MM.1S (cell line): Measurements from ENCODE around the gene MME.

ENCODE experiments used
- EZH2 ChIP-seq: fragments of 300-600 bp; sonication (generic); optimal IDR thresholded peaks from 2 replicates; pipeline ENCODE3; 2017; ENCODE audit warnings: low read depth, mild to moderate bottlenecking, antibody characterized with exemption, low read length, mixed read lengths
- EZH2phosphoT487 ChIP-seq: fragments of 300-600 bp; sonication (generic); IDR thresholded peaks from 2 replicates; pipeline ENCODE4 v1.6.1; 2018; ENCODE audit warnings: antibody characterized with exemption, low read length
- TF ChIP-seq, protein P1 (sequence below): fragments of 300-600 bp; sonication (generic); IDR thresholded peaks from 2 replicates; pipeline ENCODE4 v1.5.1; 2016; ENCODE audit warnings: antibody characterized with exemption, low read length, mixed read lengths

DNA sequence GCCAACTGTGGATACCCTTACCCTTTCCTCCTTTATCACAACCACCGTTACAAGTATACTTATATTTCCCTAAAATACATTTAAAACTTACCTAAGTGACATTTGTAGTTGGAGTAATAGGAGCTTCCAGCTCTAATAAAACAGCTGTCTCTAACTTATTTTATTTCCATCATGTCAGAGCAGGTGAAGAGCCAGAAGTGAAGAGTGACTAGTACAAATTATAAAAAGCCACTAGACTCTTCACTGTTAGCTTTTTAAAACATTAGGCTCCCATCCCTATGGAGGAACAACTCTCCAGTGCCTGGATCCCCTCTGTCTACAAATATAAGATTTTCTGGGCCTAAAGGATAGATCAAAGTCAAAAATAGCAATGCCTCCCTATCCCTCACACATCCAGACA, 102.3 kb downstream of the MME start:
- TF ChIP-seq, protein P1, sequence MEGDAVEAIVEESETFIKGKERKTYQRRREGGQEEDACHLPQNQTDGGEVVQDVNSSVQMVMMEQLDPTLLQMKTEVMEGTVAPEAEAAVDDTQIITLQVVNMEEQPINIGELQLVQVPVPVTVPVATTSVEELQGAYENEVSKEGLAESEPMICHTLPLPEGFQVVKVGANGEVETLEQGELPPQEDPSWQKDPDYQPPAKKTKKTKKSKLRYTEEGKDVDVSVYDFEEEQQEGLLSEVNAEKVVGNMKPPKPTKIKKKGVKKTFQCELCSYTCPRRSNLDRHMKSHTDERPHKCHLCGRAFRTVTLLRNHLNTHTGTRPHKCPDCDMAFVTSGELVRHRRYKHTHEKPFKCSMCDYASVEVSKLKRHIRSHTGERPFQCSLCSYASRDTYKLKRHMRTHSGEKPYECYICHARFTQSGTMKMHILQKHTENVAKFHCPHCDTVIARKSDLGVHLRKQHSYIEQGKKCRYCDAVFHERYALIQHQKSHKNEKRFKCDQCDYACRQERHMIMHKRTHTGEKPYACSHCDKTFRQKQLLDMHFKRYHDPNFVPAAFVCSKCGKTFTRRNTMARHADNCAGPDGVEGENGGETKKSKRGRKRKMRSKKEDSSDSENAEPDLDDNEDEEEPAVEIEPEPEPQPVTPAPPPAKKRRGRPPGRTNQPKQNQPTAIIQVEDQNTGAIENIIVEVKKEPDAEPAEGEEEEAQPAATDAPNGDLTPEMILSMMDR = no peak
- TF ChIP-seq EZH2phosphoT487 = no peak
- TF ChIP-seq EZH2 = no peak
